ENCODE results near the gene MAP2K3. TPM values are rescaled to one million over a fixed set of nuclear protein-coding genes. Genes with fewer than 3 reads are reported as not detected.

The MAP2K3 gene
- total and polyA plus RNA-seq, 10 of the 15 experiments (the other 5 are each of a cell fraction or from before 2014, with no cell fraction given) = 0.71 to 39.4 (median 18.6) TPM

- TF ChIP-seq SIN3A (IDR thresholded peaks at IDR 0.05; ENCODE audit: low read depth, low read length) (no peak), NR2F1 (conservative IDR thresholded peaks at IDR 0.05) (0 out of 2 replicates have a peak, but pooled peaks have one; percentile 22), EZH2 (IDR thresholded peaks at IDR 0.05; ENCODE audit: borderline replicate concordance, control insufficient read depth, low read depth, low read length) (no peak), ZNF217 (IDR thresholded peaks at IDR 0.05) (peak; percentile 41; the same call in 1 of the 2 replicates), ZNF24 (IDR thresholded peaks at IDR 0.05) (no peak), BRCA1 (IDR thresholded peaks at IDR 0.05; ENCODE audit: low read depth, low read length) (no peak), RAD21 (IDR thresholded peaks at IDR 0.05; ENCODE audit: insufficient read depth, low read depth, low read length) (0 out of 2 replicates have a peak, but pooled peaks have one; percentile 5), PAX8 (IDR thresholded peaks at IDR 0.05) (no peak), IRF4 (IDR thresholded peaks at IDR 0.05; ENCODE audit: low read depth, low read length) (0 out of 2 replicates have a peak, but pooled peaks have one; percentile 41), EP300 (IDR thresholded peaks at IDR 0.05; ENCODE audit: borderline replicate concordance in 1 of 2, control insufficient read depth in 1 of 2, low read depth in 2 of 2, low read length in 2 of 2) (no peak), MXI1 (IDR thresholded peaks at IDR 0.05; ENCODE audit: low read depth, low read length) (0 out of 2 replicates have a peak, but pooled peaks have one; percentile 32), CBX3 (IDR thresholded peaks at IDR 0.05; ENCODE audit: borderline replicate concordance, low read depth) (no peak), HDAC6 (IDR thresholded peaks at IDR 0.05; ENCODE audit: unreplicated experiment) (no peak), NFIC (IDR thresholded peaks at IDR 0.05; ENCODE audit: low read depth, low read length) (no peak), ZNF384 (IDR thresholded peaks at IDR 0.05; ENCODE audit: borderline replicate concordance, low read depth, low read length) (no peak), BMI1 (IDR thresholded peaks at IDR 0.05; ENCODE audit: borderline replicate concordance) (no peak), FOXM1 (IDR thresholded peaks at IDR 0.05; ENCODE audit: low read depth, low read length) (no peak), TCF7 (IDR thresholded peaks at IDR 0.05; ENCODE audit: borderline replicate concordance) (no peak), NRF1 (conservative IDR thresholded peaks at IDR 0.05; ENCODE audit: low read depth, low read length) (no peak), SIX5 (IDR thresholded peaks at IDR 0.05; ENCODE audit: low read depth, low read length, severe bottlenecking) (no peak), PML (IDR thresholded peaks at IDR 0.05; ENCODE audit: low read length) (no peak)
- TF ChIP-seq, protein P1, sequence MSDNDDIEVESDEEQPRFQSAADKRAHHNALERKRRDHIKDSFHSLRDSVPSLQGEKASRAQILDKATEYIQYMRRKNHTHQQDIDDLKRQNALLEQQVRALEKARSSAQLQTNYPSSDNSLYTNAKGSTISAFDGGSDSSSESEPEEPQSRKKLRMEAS (IDR thresholded peaks at IDR 0.05; ENCODE audit: low read depth, low read length) = no peak
These were observed 4.1 kb downstream of the MAP2K3 start (continued) for GRCh38 chr17:21288571-21289017.
